HG03469 (cell line): ENCODE results near the gene ZSCAN10.

Source experiments
- ATAC-seq: cut with Tn5 transposase; IDR thresholded peaks from one replicate; pipeline ENCODE4 v1.9.1; 2021; ENCODE audit warnings: mild to moderate bottlenecking, moderate library complexity, moderate number of reproducible peaks; ENCODE audit not compliant: unreplicated experiment

The ZSCAN10 gene

GRCh38 chr16:3049921-3050481 is 49.1 kb downstream of the ZSCAN10 start:
- no peak for ATAC-seq

DNA sequence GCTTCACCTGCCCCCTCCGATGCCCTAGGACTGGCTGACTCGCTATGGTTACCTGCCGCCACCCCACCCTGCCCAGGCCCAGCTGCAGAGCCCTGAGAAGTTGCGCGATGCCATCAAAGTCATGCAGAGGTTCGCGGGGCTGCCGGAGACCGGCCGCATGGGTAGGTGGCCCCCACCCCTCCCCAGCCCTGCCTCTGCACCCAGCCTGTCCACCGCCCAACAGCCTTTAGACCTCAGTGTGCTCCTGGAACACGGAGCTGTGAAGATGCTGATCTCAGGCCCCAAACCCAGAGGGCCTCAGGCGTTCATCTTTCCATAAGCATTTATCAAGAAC is 51.7 kb downstream of the ZSCAN10 start:
- ATAC-seq: no peak

DNA sequence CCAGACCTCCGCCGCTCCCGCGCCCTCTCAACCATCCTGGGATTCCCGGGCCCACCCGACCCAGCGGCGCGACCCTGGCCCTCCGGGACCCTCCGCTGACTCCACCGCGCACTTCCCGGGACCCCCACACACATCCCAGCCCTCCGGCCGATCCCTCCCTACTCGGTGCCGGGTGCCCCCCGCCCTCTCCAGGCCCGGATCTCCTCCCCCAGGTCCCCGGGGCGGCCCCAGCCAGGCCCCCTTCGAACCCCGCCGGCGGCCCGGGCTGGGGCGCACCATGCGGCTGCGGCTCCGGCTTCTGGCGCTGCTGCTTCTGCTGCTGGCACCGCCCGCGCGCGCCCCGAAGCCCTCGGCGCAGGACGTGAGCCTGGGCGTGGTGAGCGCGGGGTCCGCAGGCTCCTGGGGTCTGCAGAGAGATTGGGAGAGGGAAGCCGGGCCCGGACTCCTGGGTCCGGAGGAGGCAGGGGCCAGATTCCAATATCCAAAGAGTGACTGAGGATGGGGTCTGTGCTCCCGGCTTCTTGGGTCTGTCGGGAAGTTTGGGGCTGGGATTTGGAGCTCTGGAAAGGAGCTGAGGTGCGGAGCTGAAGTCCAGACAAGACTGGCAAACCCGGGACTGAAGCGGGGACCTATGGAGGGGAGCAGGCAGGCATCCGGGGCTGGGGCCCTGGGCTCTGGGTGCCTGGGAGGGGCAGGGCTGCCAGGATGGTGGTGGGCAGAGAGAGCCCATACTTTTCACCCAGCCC is 52.3 kb downstream of the ZSCAN10 start:
- ATAC-seq: no peak

DNA sequence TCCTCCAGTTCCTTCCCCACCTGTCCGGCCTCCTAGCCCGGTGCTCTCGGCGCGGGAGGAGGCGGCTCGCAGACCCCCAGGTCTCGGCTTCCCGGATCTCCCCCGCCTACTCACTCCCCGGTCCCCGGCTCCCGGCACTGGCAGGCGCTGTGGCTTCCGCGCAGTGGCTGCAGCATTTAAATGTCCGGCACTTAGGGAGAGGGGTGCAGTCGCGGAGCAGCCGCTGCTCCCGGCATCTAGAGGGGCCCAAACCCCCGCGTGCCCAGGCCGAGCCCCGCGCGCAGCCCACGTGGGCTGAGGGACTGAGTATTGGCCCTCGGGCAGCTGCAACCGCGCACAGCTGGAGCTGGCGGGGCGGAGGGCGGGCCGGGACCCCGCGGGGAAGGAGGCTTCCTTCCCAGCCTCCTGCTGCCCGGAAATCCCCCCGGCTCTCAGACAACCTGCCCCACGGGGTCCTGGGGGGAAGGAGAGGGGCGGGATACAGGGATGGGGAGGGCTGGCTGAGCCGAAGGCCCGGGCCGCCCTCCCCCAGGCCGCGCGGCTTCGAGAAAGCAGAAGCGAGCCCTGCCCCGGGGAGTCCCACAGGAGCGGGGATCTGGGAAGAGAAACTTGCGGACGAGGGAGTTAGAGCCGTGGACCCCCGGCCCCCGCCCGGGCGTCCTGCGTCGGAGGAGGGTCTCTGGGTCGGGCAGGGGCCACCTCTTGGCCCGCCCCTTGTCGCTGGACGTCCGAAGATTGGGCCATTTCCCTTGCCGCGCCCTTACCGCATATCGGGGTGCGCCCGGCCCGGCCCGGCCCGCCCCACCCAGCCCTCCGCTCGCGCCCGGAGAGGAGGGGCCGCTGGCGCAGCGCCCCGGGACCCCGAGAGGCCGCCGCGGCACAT is 53.1 kb downstream of the ZSCAN10 start, which contains the start of gene MMP25:
Gene MMP25, plus strand, starts transcription at position 804 of the 883 bp plus-strand sequence. CDS start 357 bp downstream, outside the sequence.
- no peak for ATAC-seq

GRCh38 chr16:3044708-3045107 is 54.4 kb downstream of the ZSCAN10 start:
- no peak for ATAC-seq

- ATAC-seq: no peak
These were observed 56.7 kb downstream of the ZSCAN10 start for GRCh38 chr16:3042376-3042775.

GRCh38 chr16:3038896-3039295 is 60.2 kb downstream of the ZSCAN10 start:
- no peak for ATAC-seq
